Loucy (cell line): Measurements from ENCODE around the gene BTBD16.

Source experiments
- H2AFZ ChIP-seq: fragments of 200-600 bp; sonication (generic); 2 replicates; pipeline ENCODE4 v1.6.0; 2016; ENCODE audit warnings: antibody characterized with exemption, mild to moderate bottlenecking, low read length, moderate library complexity
- H3F3A ChIP-seq: fragments of 200-600 bp; 2 replicates; pipeline ENCODE4 v1.6.0; 2016; ENCODE audit warnings: antibody characterized with exemption, low read depth, mild to moderate bottlenecking
- H3K27me3 ChIP-seq: fragments of 200-600 bp; sonication (generic); 2 replicates; pipeline ENCODE4 v1.6.1; 2014; ENCODE audit warnings: low read length, mild to moderate bottlenecking; ENCODE audit not compliant: insufficient read depth, poor library complexity, severe bottlenecking
- H3K36me3 ChIP-seq: fragments of 200-600 bp; sonication (generic); 2 replicates; pipeline ENCODE4 v1.6.1; 2016; ENCODE audit warnings: low read length; ENCODE audit not compliant: insufficient read depth
- H3K4me1 ChIP-seq: fragments of 200-600 bp; sonication (generic); 2 replicates; pipeline ENCODE4 v1.5.1; 2014; ENCODE audit warnings: low read length, mild to moderate bottlenecking; ENCODE audit not compliant: insufficient read depth, poor library complexity, severe bottlenecking
- H3K4me2 ChIP-seq: fragments of 200-600 bp; sonication (generic); 2 replicates; pipeline ENCODE4 v1.6.0; 2014; ENCODE audit warnings: antibody characterized with exemption, low read length, low read depth, mild to moderate bottlenecking; ENCODE audit not compliant: poor library complexity, severe bottlenecking
- H3K4me3 ChIP-seq: fragments of 200-600 bp; sonication (generic); 2 replicates; pipeline ENCODE4 v1.5.1; 2014; ENCODE audit warnings: low read length, mild to moderate bottlenecking, mixed read lengths; ENCODE audit not compliant: poor library complexity, severe bottlenecking
- H3K79me2 ChIP-seq: fragments of 200-600 bp; sonication (generic); 2 replicates; pipeline ENCODE4 v1.6.1; 2014; ENCODE audit warnings: low read length; ENCODE audit not compliant: insufficient read depth
- H3K9ac ChIP-seq: fragments of 200-600 bp; sonication (generic); 2 replicates; pipeline ENCODE4 v1.6.0; 2014; ENCODE audit warnings: mild to moderate bottlenecking, low read depth, low read length, moderate library complexity; ENCODE audit not compliant: poor library complexity, severe bottlenecking
- H3K9me2 ChIP-seq: fragments of 200-600 bp; sonication (generic); replicated peaks from 2 replicates; pipeline ENCODE4 v1.6.1; 2016; ENCODE audit warnings: low read depth, low read length, mixed read lengths
- H3K9me3 ChIP-seq: fragments of 200-600 bp; sonication (generic); 2 replicates; pipeline ENCODE4 v1.6.1; 2014; ENCODE audit warnings: mild to moderate bottlenecking, antibody characterized with exemption, low read length, low read depth; ENCODE audit not compliant: insufficient read depth
- H4K20me1 ChIP-seq: fragments of 200-600 bp; sonication (generic); 2 replicates; pipeline ENCODE4 v1.6.0; 2014; ENCODE audit warnings: antibody characterized with exemption, low read length, mild to moderate bottlenecking; ENCODE audit not compliant: insufficient read depth, poor library complexity, severe bottlenecking
- CTCF ChIP-seq: fragments of 200-600 bp; sonication (generic); conservative IDR thresholded peaks from 2 replicates; pipeline ENCODE4 v1.5.1; 2014; ENCODE audit warnings: mild to moderate bottlenecking, antibody characterized with exemption, low read length
- EZH2phosphoT487 ChIP-seq: fragments of 200-600 bp; IDR thresholded peaks from 2 replicates; pipeline ENCODE4 v1.6.1; 2018; ENCODE audit warnings: antibody characterized with exemption, mild to moderate bottlenecking, moderate library complexity, borderline replicate concordance

The BTBD16 gene

DNA sequence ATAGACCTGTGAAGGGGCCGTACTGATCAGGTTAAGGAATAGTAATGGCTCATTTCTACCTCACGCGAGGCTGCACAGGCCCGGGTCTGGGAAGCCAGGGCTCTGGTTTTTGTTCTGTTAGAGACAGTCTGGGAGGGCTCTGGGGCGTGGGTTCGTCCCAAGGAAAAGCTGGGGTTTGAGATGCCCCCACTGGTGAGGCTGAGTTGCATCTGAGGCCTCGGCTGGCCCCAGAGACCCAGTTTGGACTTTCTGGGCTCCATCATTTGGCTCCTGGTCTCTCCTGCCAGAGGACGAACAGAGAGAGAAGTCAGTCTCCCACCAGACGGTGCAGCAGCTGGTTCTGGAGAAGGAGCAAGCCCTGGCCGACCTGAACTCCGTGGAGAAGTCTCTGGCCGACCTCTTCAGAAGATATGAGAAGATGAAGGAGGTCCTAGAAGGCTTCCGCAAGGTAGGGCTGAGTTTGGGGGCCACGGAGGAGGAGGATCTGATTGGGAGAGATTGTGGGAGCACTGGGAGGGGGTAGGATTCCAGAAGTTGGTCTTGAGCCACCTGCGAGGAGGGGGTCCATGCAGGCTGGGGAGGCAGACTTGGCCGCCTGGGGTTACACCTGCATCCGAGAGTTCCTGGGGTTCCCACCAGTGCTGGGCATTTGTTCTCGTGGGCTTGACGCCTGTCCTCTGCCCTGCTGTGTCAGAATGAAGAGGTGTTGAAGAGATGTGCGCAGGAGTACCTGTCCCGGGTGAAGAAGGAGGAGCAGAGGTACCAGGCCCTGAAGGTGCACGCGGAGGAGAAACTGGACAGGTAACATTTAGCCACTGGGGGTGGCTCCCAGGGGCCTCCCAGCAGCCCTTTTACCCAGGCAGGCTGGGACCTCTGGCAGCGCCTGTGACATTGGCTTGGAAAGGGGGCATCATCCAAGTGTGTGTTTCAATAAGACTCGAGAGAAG, 22.5 kb upstream of the BTBD16 start:
- H3K9me2 ChIP-seq, result no peaks in the 10 kb centered on the region
- H3K9ac ChIP-seq, result no peak overlapping the region
- H3K79me2 ChIP-seq, result no peaks in the 10 kb centered on the region
- H4K20me1 ChIP-seq, result no peaks in the 10 kb centered on the region
- H3K36me3 ChIP-seq, result no peaks in the 10 kb centered on the region
- H2AFZ ChIP-seq, result no peak overlapping the region
- no peaks in the 10 kb centered on the region; the same call in 1 of the 2 replicates for H3K9me3 ChIP-seq
- no peaks in the 10 kb centered on the region for H3K27me3 ChIP-seq
- no peak overlapping the region for H3K4me2 ChIP-seq
- H3K4me1 ChIP-seq, result no peaks in the 10 kb centered on the region
- no peaks in the 10 kb centered on the region for H3F3A ChIP-seq
- no peak overlapping the region for H3K4me3 ChIP-seq
- TF ChIP-seq CTCF (no peak), EZH2phosphoT487 (no peak)

DNA sequence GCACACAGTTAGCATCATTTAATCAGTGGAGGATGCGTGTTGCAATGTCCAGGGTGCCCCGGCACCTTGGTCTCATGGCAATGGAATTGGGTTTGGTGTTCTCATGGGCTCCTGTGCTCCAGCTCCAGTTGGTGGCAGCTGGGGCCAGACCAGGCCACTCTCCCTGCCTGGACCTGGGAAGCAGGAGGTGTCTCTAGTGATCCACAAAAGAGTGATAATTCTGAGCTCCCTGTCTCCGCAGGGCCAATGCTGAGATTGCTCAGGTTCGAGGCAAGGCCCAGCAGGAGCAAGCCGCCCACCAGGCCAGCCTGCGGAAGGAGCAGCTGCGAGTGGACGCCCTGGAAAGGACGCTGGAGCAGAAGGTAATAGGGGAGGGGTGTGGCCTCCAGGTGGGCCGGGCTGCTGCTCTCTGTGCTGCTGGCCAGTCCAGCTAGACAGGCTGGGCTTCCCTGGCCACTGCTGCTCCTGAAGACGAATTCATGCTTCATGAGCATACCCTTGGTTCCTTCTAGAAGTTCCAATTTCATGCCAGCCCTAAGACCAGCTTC, 21.7 kb upstream of the BTBD16 start:
- Histone ChIP-seq H3K27me3 (no peaks in the 10 kb centered on the region), H3K4me1 (no peaks in the 10 kb centered on the region), H3K9ac (no peak overlapping the region), H3F3A (no peaks in the 10 kb centered on the region), H3K4me3 (no peak overlapping the region), H3K36me3 (no peaks in the 10 kb centered on the region), H3K9me3 (no peaks in the 10 kb centered on the region; the same call in 1 of the 2 replicates), H3K4me2 (no peak overlapping the region), H4K20me1 (no peaks in the 10 kb centered on the region), H3K79me2 (no peaks in the 10 kb centered on the region), H2AFZ (no peak overlapping the region), H3K9me2 (no peaks in the 10 kb centered on the region)
- TF ChIP-seq CTCF (no peak), EZH2phosphoT487 (no peak)

DNA sequence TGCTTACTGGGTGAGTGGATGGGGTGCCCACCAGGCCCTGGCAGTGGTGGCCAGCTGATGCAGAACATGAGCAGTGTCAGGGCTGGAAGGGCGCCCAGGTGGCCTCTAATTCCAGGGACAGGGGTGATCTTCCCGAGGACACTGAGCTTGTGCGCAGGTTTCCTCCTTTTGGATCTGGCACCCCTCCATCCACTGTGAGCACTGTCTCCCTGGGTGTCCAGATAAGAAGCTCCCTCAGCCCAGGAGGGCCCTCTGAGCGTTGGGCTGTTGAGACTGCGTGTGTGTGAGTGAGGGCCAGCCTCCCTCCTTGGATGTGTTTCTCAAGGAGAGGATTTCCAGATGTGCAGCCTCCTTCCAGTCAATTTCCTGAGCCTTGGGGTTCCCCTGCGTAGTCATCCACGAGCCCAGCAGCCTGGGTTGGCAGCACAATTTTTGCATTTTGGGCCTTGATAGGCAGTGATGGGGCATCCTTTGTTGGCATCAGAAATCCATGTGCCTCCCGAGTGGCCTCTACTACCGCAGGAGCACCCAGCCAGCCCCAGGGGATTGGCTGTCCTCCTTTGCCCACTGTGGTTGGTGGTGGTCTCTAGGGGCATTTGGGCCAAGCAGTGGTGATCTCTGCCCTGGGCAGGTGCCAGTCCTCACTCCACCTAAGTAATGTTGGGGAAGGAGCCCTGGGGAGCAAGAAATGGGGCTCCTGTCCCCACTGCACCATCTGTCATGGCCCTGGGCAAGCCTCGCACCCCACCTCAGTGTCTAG, 20.9 kb upstream of the BTBD16 start:
- H3K9me2 ChIP-seq, result no peaks in the 10 kb centered on the region
- H3K9me3 ChIP-seq, result no peaks in the 10 kb centered on the region; the same call in 1 of the 2 replicates
- no peak overlapping the region for H3K4me2 ChIP-seq
- no peaks in the 10 kb centered on the region for H3K27me3 ChIP-seq
- no peaks in the 10 kb centered on the region for H4K20me1 ChIP-seq
- H3K4me1 ChIP-seq, result no peaks in the 10 kb centered on the region
- H3K4me3 ChIP-seq, result no peak overlapping the region
- H3K79me2 ChIP-seq, result no peaks in the 10 kb centered on the region
- H3K36me3 ChIP-seq, result no peaks in the 10 kb centered on the region
- no peak overlapping the region for H3K9ac ChIP-seq
- no peaks in the 10 kb centered on the region for H3F3A ChIP-seq
- no peak overlapping the region for H2AFZ ChIP-seq
- TF ChIP-seq CTCF, result no peak
